Fibroblast of lung (primary cell): ENCODE results near the gene C14orf119.

Experiments
- EZH2 ChIP-seq: IDR thresholded peaks from 2 replicates; pipeline ENCODE4 v1.5.1; 2012; ENCODE audit warnings: low read length, control low read depth, mild to moderate bottlenecking; ENCODE audit errors: missing control alignments
- TF ChIP-seq, protein P1 (sequence below), 2 donors: IDR thresholded peaks in 1 of 2; conservative IDR thresholded peaks in 1 of 2; 1 replicate in 1 of 2; 2 replicates in 1 of 2; pipeline ENCODE4 v1.5.1; 2011 to 2012; ENCODE audit warnings: low read length in 2 of 2, control low read depth in 1 of 2, inconsistent platforms in 1 of 2, low read depth in 1 of 2, mild to moderate bottlenecking in 1 of 2

DNA sequence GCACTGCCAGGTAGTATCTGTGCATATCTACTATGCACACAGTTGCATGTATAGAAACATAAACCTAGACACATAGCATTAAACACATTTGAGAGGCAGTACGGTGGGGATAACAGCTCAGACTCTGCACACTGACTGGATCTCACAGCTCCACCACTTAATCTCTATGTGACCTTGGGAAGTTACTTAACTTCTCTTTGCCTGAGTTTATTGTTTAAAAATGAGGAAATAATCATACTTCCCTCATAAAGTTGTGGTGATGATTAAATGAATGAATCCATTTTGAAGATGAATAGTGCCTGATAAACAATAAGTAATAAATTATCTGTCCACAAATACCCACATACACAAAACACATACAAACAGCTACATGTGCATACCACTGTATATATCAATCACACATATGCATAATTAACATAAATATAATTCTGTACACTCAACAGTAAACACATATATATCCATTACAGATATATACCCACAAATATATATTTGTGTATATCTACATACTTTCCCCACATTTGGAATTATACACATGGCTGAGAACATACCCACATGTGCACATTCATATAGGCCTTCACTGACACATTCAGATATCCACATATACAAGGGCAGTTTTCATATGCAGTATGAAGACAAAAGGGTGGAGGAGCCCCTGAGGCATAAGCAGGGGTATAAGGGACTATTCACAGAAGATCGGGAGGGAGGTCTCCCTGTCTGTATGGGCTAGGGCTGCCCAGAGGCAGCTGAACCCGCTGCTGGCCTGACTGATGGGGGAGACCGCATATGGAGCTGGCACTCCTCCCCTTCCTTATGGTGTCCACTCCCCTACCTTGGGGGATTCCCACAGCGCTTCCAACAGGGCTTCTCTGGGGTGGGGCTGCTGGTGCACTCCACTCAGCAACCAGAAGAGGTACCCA, 43.9 kb upstream of the C14orf119 start:
- TF ChIP-seq, protein P1, sequence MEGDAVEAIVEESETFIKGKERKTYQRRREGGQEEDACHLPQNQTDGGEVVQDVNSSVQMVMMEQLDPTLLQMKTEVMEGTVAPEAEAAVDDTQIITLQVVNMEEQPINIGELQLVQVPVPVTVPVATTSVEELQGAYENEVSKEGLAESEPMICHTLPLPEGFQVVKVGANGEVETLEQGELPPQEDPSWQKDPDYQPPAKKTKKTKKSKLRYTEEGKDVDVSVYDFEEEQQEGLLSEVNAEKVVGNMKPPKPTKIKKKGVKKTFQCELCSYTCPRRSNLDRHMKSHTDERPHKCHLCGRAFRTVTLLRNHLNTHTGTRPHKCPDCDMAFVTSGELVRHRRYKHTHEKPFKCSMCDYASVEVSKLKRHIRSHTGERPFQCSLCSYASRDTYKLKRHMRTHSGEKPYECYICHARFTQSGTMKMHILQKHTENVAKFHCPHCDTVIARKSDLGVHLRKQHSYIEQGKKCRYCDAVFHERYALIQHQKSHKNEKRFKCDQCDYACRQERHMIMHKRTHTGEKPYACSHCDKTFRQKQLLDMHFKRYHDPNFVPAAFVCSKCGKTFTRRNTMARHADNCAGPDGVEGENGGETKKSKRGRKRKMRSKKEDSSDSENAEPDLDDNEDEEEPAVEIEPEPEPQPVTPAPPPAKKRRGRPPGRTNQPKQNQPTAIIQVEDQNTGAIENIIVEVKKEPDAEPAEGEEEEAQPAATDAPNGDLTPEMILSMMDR (conservative IDR thresholded peaks at IDR 0.05 in 1 of 2, IDR thresholded peaks at IDR 0.05 in 1 of 2; ENCODE audit: low read depth in 1 of 2, low read length in 2 of 2): no peak
- no peak for TF ChIP-seq EZH2
